Hepatocyte (in vitro differentiated cells): ENCODE data around the gene ZNF148. TPM values are rescaled to one million over a fixed set of nuclear protein-coding genes. Genes with fewer than 3 reads are reported as not detected.

Source experiments
- DNase-seq: peaks from one replicate; pipeline ENCODE4 v3.0.0-alpha.2; 2016; ENCODE audit warnings: low spot score
- H2AFZ ChIP-seq: fragments of 200-600 bp; sonication (generic); 2 replicates; pipeline ENCODE4 v1.6.0; 2016; ENCODE audit warnings: antibody characterized with exemption, mild to moderate bottlenecking
- H3K27ac ChIP-seq: fragments of 200-600 bp; sonication (generic); 2 replicates; pipeline ENCODE4 v1.5.1; 2016; ENCODE audit warnings: mild to moderate bottlenecking
- H3K27me3 ChIP-seq: fragments of 200-600 bp; sonication (generic); 2 replicates; pipeline ENCODE4 v1.6.1; 2016
- H3K36me3 ChIP-seq: fragments of 200-600 bp; sonication (generic); replicated peaks from 2 replicates; pipeline ENCODE4 v1.5.1; 2016; ENCODE audit warnings: low read depth; ENCODE audit not compliant: insufficient read depth
- H3K4me1 ChIP-seq: fragments of 200-600 bp; sonication (generic); 2 replicates; pipeline ENCODE4 v1.5.1; 2016; ENCODE audit warnings: mild to moderate bottlenecking, moderate library complexity; ENCODE audit not compliant: insufficient read depth
- H3K4me2 ChIP-seq: fragments of 200-600 bp; sonication (generic); 2 replicates; pipeline ENCODE4 v1.6.0; 2016
- H3K4me3 ChIP-seq: fragments of 200-600 bp; sonication (generic); 2 replicates; pipeline ENCODE4 v1.5.1; 2016; ENCODE audit warnings: mild to moderate bottlenecking
- H3K79me2 ChIP-seq: fragments of 200-600 bp; sonication (generic); 2 replicates; pipeline ENCODE4 v1.6.0; 2017; ENCODE audit warnings: mild to moderate bottlenecking
- H3K9me2 ChIP-seq: fragments of 200-600 bp; sonication (generic); replicated peaks from 2 replicates; pipeline ENCODE4 v1.6.0; 2017; ENCODE audit warnings: mild to moderate bottlenecking; ENCODE audit not compliant: insufficient read depth
- H3K9me3 ChIP-seq: fragments of 200-600 bp; sonication (generic); 2 replicates; pipeline ENCODE4 v1.5.1; 2016; ENCODE audit warnings: low read depth, mild to moderate bottlenecking
- H4K20me1 ChIP-seq: fragments of 200-600 bp; sonication (generic); 2 replicates; pipeline ENCODE4 v1.6.0; 2016; ENCODE audit warnings: mild to moderate bottlenecking; ENCODE audit not compliant: insufficient read depth, poor library complexity, severe bottlenecking
- EZH2 ChIP-seq: fragments of 200-600 bp; sonication (generic); IDR thresholded peaks from 2 replicates; pipeline ENCODE4 v1.6.1; 2016; ENCODE audit warnings: antibody characterized with exemption, mild to moderate bottlenecking, borderline replicate concordance
- EZH2phosphoT487 ChIP-seq: fragments of 200-600 bp; sonication (generic); IDR thresholded peaks from one replicate; pipeline ENCODE4 v1.6.1; 2018; ENCODE audit warnings: antibody characterized with exemption, mild to moderate bottlenecking, low read depth, moderate library complexity; ENCODE audit not compliant: unreplicated experiment, severe bottlenecking
- WGBS: methylation state at CpG from one replicate; pipeline ENCODE4 v1.1.6; 2016; ENCODE audit warnings: low lambda C conversion rate; ENCODE audit errors: missing lambda C conversion rate; 5-methylcytosine and 5-hydroxymethylcytosine counted together
- polyA plus RNA-seq: library from polyadenylated mRNA; unstranded; fragments of >200 nt; fragmentation: Nextera tagmentation; extraction: Ambion mirVana; gene quantifications from 2 replicates; pipeline ENCODE4 v1.2.1, GENCODE V29; 2016
- total RNA-seq: library from RNA; depleted of rRNA; stranded (reverse); fragments of >200 nt; gene quantifications from 2 replicates; pipeline ENCODE4 v1.2.3, GENCODE V29; 2014
- TF ChIP-seq, protein P1 (sequence below): fragments of 200-600 bp; sonication (generic); IDR thresholded peaks from 2 replicates; pipeline ENCODE4 v1.5.1; 2016; ENCODE audit warnings: antibody characterized with exemption, mild to moderate bottlenecking; ENCODE audit not compliant: poor library complexity

ZNF148 gene
- total and polyA plus RNA-seq, 2 experiments from 2014 or later = 23.2 to 30.3 TPM

GRCh38 chr3:125340121-125340520 lies 35.0 kb downstream of the ZNF148 start:
- H4K20me1 ChIP-seq = peaks cover 27% of the 10 kb centered on the region
- 100% methylated on average over 2 of the region's 2 CpGs for WGBS
- H3K36me3 ChIP-seq = no peaks in the 10 kb centered on the region

DNA sequence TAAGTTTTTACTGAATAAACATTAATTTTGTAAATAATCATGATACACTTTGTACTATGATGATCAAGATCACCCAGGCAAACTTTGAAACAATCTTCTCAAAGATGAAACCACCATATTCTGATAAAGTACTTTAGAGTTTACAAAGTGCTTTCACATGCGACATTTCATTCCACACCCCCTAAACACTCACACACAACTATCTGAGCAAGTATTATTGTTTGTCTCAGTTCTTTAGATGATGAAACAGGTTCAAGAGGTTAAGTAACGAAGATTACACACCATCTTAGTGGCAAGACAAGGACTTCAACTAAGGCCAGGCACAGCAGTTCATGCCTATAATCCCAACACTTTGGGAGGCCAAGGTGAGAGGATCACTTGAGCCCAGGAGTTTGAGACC lies 37.6 kb downstream of the ZNF148 start:
- Histone ChIP-seq H2AFZ (no peak overlapping the region), H3K79me2 (peaks cover 98% of the 10 kb centered on the region), H3K27ac (no peak overlapping the region), H4K20me1 (peaks cover 27% of the 10 kb centered on the region), H3K36me3 (no peaks in the 10 kb centered on the region), H3K27me3 (no peaks in the 10 kb centered on the region), H3K9me2 (no peaks in the 10 kb centered on the region), H3K4me1 (peaks cover 3% of the 10 kb centered on the region), H3K9me3 (peaks cover 3% of the 10 kb centered on the region), H3K4me2 (no peak overlapping the region), H3K4me3 (no peak overlapping the region)
- 82% methylated on average over 2 of the region's 2 CpGs for WGBS
- TF ChIP-seq EZH2 = no peak
- TF ChIP-seq, protein P1, sequence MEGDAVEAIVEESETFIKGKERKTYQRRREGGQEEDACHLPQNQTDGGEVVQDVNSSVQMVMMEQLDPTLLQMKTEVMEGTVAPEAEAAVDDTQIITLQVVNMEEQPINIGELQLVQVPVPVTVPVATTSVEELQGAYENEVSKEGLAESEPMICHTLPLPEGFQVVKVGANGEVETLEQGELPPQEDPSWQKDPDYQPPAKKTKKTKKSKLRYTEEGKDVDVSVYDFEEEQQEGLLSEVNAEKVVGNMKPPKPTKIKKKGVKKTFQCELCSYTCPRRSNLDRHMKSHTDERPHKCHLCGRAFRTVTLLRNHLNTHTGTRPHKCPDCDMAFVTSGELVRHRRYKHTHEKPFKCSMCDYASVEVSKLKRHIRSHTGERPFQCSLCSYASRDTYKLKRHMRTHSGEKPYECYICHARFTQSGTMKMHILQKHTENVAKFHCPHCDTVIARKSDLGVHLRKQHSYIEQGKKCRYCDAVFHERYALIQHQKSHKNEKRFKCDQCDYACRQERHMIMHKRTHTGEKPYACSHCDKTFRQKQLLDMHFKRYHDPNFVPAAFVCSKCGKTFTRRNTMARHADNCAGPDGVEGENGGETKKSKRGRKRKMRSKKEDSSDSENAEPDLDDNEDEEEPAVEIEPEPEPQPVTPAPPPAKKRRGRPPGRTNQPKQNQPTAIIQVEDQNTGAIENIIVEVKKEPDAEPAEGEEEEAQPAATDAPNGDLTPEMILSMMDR = no peak
- TF ChIP-seq EZH2phosphoT487 = no peak
- DNase-seq = no peak

More at GRCh38 chr3:125340121-125340520, 35.0 kb downstream of the ZNF148 start:
- Histone ChIP-seq H3K9me3 (peaks cover 5% of the 10 kb centered on the region), H3K27ac (no peak overlapping the region), H3K4me3 (no peak overlapping the region), H3K27me3 (no peaks in the 10 kb centered on the region), H3K79me2 (peaks cover 98% of the 10 kb centered on the region), H3K9me2 (no peaks in the 10 kb centered on the region), H2AFZ (no peak overlapping the region), H3K4me1 (peaks cover 2% of the 10 kb centered on the region), H3K4me2 (no peak overlapping the region)
- no peak for DNase-seq
- TF ChIP-seq, protein P1 = no peak
- no peak for TF ChIP-seq EZH2phosphoT487

GRCh38 chr3:125334675-125335560 lies 40.2 kb downstream of the ZNF148 start:
- H3K9me3 ChIP-seq = no peaks in the 10 kb centered on the region
- H3K27me3 ChIP-seq = no peaks in the 10 kb centered on the region
- no peak overlapping the region for H3K4me2 ChIP-seq
- H3K79me2 ChIP-seq = peaks cover 97% of the 10 kb centered on the region
- H3K9me2 ChIP-seq = no peaks in the 10 kb centered on the region
- H3K4me3 ChIP-seq = no peak overlapping the region
- TF ChIP-seq, protein P1 = no peak
- TF ChIP-seq EZH2phosphoT487 = no peak
- no peak for TF ChIP-seq EZH2
- H3K36me3 ChIP-seq = no peaks in the 10 kb centered on the region
- no peak for DNase-seq
- peaks cover 3% of the 10 kb centered on the region for H3K4me1 ChIP-seq
- peaks cover 32% of the 10 kb centered on the region for H4K20me1 ChIP-seq
- 95% methylated on average over 5 of the region's 5 CpGs for WGBS
- no peak overlapping the region for H3K27ac ChIP-seq
- no peak overlapping the region for H2AFZ ChIP-seq
